GM12878 (cell line): ENCODE results near the gene ZG16B. TPM values are rescaled to one million over a fixed set of nuclear protein-coding genes. Genes with fewer than 3 reads are reported as not detected.

Experiments used
- ATAC-seq: fragments of 200-7000 bp; cut with Tn5 transposase; 3 replicates; pipeline ENCODE4 v1.9.1; 2020; ENCODE audit warnings: mild to moderate bottlenecking, moderate library complexity
- BruUV-seq: library from RNA; stranded (reverse); fragments of 400-500 nt; replicated peaks from 2 replicates; lab custom pipeline; 2021; lab: Mats Ljungman, UMichigan
- CTCF ChIA-PET: fragments of 300-600 bp; sonication (Branson Sonifier 250); formaldehyde crosslinking; extraction: SDS; loops from one replicate; lab custom pipeline; 2021; ENCODE audit warnings: inconsistent platforms; lab: Yijun Ruan, JAX
- POLR2A ChIA-PET: fragments of 350-600 bp; formaldehyde crosslinking; extraction: SDS; loops from one replicate; lab custom pipeline; 2021; ENCODE audit warnings: inconsistent platforms; lab: Charles Lee
- RAD21 ChIA-PET: fragments of 300-600 bp; sonication (Branson Sonifier 250); formaldehyde crosslinking; loops from one replicate; lab custom pipeline; 2023; ENCODE audit warnings: antibody characterized with exemption; ENCODE audit not compliant: unreplicated experiment; lab: Charles Lee
- SMC1A ChIA-PET: fragments of 300-600 bp; sonication (Branson Sonifier 250); formaldehyde crosslinking; loops from one replicate; lab custom pipeline; 2023; ENCODE audit not compliant: unreplicated experiment, uncharacterized antibody; lab: Charles Lee
- DNase-seq: peaks from one replicate; pipeline ENCODE4 v3.0.0-alpha.2; 2011; ENCODE audit warnings: low read depth, low spot score
- FAIRE-seq: peaks from 3 replicates; lab custom pipeline; 2011; peaks lifted over from hg19 to GRCh38; lab: Jason Lieb, UNC
- H2AFZ ChIP-seq: 2 replicates; pipeline ENCODE4 v1.6.0; 2011; ENCODE audit warnings: low read depth, low read length, control low read depth; ENCODE audit not compliant: control insufficient read depth
- H3K27ac ChIP-seq: 2 replicates; pipeline ENCODE4 v1.5.1; 2011; ENCODE audit warnings: control low read depth; ENCODE audit not compliant: control insufficient read depth, insufficient read depth
- H3K27me3 ChIP-seq, 2 experiments: replicated peaks in 1 of 2; 2 replicates each; pipeline versions ENCODE4 v1.6.0 to v1.6.1; 2011; ENCODE audit warnings: low read length in 1 of 2; ENCODE audit not compliant: control insufficient read depth in 2 of 2, insufficient read depth in 2 of 2
- H3K36me3 ChIP-seq, 2 experiments: 2 replicates each; pipeline ENCODE4 v1.5.1; 2011; ENCODE audit warnings: low read length in 1 of 2; ENCODE audit not compliant: control insufficient read depth in 2 of 2, insufficient read depth in 2 of 2
- H3K4me1 ChIP-seq: 2 replicates; pipeline ENCODE4 v1.6.1; 2011; ENCODE audit warnings: mild to moderate bottlenecking, low read length, moderate library complexity, mixed read lengths; ENCODE audit not compliant: control insufficient read depth, insufficient read depth
- H3K4me2 ChIP-seq: 2 replicates; pipeline ENCODE4 v1.6.0; 2011; ENCODE audit warnings: control low read depth; ENCODE audit not compliant: control insufficient read depth, insufficient read depth
- H3K4me3 ChIP-seq: fragments of 200-600 bp; sonication (generic); 2 replicates; pipeline ENCODE4 v1.5.1; 2016
- H3K79me2 ChIP-seq: 2 replicates; pipeline ENCODE4 v1.6.0; 2011; ENCODE audit warnings: low read length; ENCODE audit not compliant: control insufficient read depth, insufficient read depth
- H3K9ac ChIP-seq: 2 replicates; pipeline ENCODE4 v1.8.0; 2011; ENCODE audit warnings: low read length, control low read depth, mixed read lengths; ENCODE audit not compliant: control insufficient read depth, insufficient read depth
- H3K9me3 ChIP-seq: replicated peaks from 3 replicates; pipeline ENCODE4 v1.5.1; 2011; ENCODE audit warnings: mild to moderate bottlenecking, low read length; ENCODE audit not compliant: control insufficient read depth, insufficient read depth
- H4K20me1 ChIP-seq: 2 replicates; pipeline ENCODE4 v1.6.0; 2011; ENCODE audit not compliant: control insufficient read depth, insufficient read depth
- BMI1 ChIP-seq: fragments of 450-650 bp; IDR thresholded peaks from 2 replicates; pipeline ENCODE4 v1.6.1; 2016; ENCODE audit warnings: mild to moderate bottlenecking, moderate library complexity, borderline replicate concordance
- CBX3 ChIP-seq: fragments of 200-600 bp; sonication (generic); IDR thresholded peaks from 2 replicates; pipeline ENCODE4 v1.6.1; 2016; ENCODE audit warnings: low read depth, borderline replicate concordance
- CBX5 ChIP-seq: sonication (generic); IDR thresholded peaks from 2 replicates; pipeline ENCODE4 v1.6.1; 2016; ENCODE audit warnings: low read depth, moderate library complexity, mild to moderate bottlenecking, inconsistent platforms
- CEBPZ ChIP-seq: fragments of 150-350 bp; IDR thresholded peaks from 2 replicates; pipeline ENCODE4 v1.6.1; 2016; ENCODE audit warnings: low read depth, low read length
- CTCF ChIP-seq, 3 experiments: IDR thresholded peaks in 2 of 3; conservative IDR thresholded peaks in 1 of 3; 2 replicates each; pipeline ENCODE4 v1.5.1; 2011; ENCODE audit warnings: low read depth in 3 of 3, low read length in 3 of 3, mild to moderate bottlenecking in 3 of 3, control low read depth in 2 of 3, moderate library complexity in 2 of 3, inconsistent platforms in 1 of 3, mixed read lengths in 1 of 3; ENCODE audit not compliant: control insufficient read depth in 2 of 3, insufficient read depth in 1 of 3; ENCODE audit errors: extremely low read depth in 1 of 3
- FOXM1 ChIP-seq: IDR thresholded peaks from 2 replicates; pipeline ENCODE4 v1.6.1; 2012; ENCODE audit warnings: low read depth, mild to moderate bottlenecking, inconsistent platforms, low read length, moderate library complexity
- HDAC6 ChIP-seq: fragments of 200-600 bp; sonication (generic); IDR thresholded peaks from one replicate; pipeline ENCODE4 v1.8.0; 2017; ENCODE audit warnings: antibody characterized with exemption; ENCODE audit not compliant: unreplicated experiment
- IKZF2 ChIP-seq, 2 experiments: fragments of 450-650 bp; IDR thresholded peaks; 2 replicates each; pipeline ENCODE4 v1.6.1; 2017; ENCODE audit warnings: mild to moderate bottlenecking in 2 of 2, moderate library complexity in 2 of 2
- JUNB ChIP-seq: IDR thresholded peaks from 2 replicates; pipeline ENCODE4 v1.6.1; 2016; ENCODE audit warnings: antibody characterized with exemption, mild to moderate bottlenecking
- MLLT1 ChIP-seq: fragments of 450-650 bp; IDR thresholded peaks from 2 replicates; pipeline ENCODE4 v1.6.1; 2016; ENCODE audit warnings: mild to moderate bottlenecking
- MTA2 ChIP-seq: fragments of 450-650 bp; IDR thresholded peaks from 2 replicates; pipeline ENCODE4 v1.6.1; 2016; ENCODE audit warnings: low read depth, mild to moderate bottlenecking, moderate library complexity
- PAX8 ChIP-seq: fragments of 450-650 bp; IDR thresholded peaks from 2 replicates; pipeline ENCODE4 v1.6.1; 2017; ENCODE audit warnings: mild to moderate bottlenecking, moderate library complexity
- SPI1 ChIP-seq: IDR thresholded peaks from 2 replicates; pipeline ENCODE4 v1.6.1; 2011; ENCODE audit warnings: low read depth, mild to moderate bottlenecking, low read length, moderate library complexity, borderline replicate concordance; ENCODE audit not compliant: insufficient read depth
- TCF3 ChIP-seq: IDR thresholded peaks from 2 replicates; pipeline ENCODE4 v1.6.1; 2012; ENCODE audit warnings: low read depth, mild to moderate bottlenecking, low read length, borderline replicate concordance; ENCODE audit not compliant: insufficient read depth
- USF1 ChIP-seq: IDR thresholded peaks from 2 replicates; pipeline ENCODE4 v1.6.1; 2011; ENCODE audit warnings: borderline replicate concordance, low read depth, mild to moderate bottlenecking, moderate library complexity, mixed read lengths, low read length; ENCODE audit not compliant: insufficient read depth; ENCODE audit errors: extremely low read length
- WGBS: methylation state at CpG from one replicate; pipeline ENCODE4 v1.1.6; 2016; ENCODE audit warnings: low lambda C conversion rate; ENCODE audit not compliant: insufficient replicate concordance, insufficient coverage; ENCODE audit errors: missing lambda C conversion rate; 5-methylcytosine and 5-hydroxymethylcytosine counted together
- in situ Hi-C: fragments of 300-500 bp; cut with MboI; formaldehyde crosslinking; loops from 9 replicates; pipeline ENCODE4 v1.14.3; 2018; ENCODE audit warnings: mixed read lengths
- intact Hi-C: fragments of 100-400 bp; cut with micrococcal nuclease; formaldehyde crosslinking; loops from one replicate; pipeline ENCODE4 v1.14.2; 2022; ENCODE audit not compliant: unreplicated experiment
- polyA plus RNA-seq, 11 experiments: library from polyadenylated mRNA; depleted of rRNA in 4 of 11; unstranded in 6 of 11; stranded (reverse) in 5 of 11; fragments of >200 nt; fragmentation: Nextera tagmentation in 4 of 11; fragmentation: Illumina TruSeq in 1 of 11; extraction: Ambion mirVana in 4 of 11; extraction: Trizol in 1 of 11; gene quantifications; 1 replicate in 1 of 11; 2 replicates in 10 of 11; pipeline versions ENCODE4 v1.2.1 to v1.2.3, GENCODE V29; 2011 to 2016; ENCODE audit warnings: inconsistent platforms in 2 of 11, missing spikeins in 2 of 11, low read depth in 1 of 11
- total RNA-seq, 4 experiments: library from RNA; depleted of rRNA in 3 of 4; stranded (reverse); fragments of >200 nt in 3 of 4; fragmentation: Illumina TruSeq in 1 of 4; extraction: Trizol in 1 of 4; gene quantifications; 2 replicates each; pipeline versions ENCODE4 v1.2.1 to v1.2.3, GENCODE V29; 2013 to 2021

Gene ZG16B
- total and polyA plus RNA-seq, 10 of the 15 experiments (the other 5 are each of a cell fraction or from before 2014, with no cell fraction given) = 1.00 to 11.6 (median 5.8) TPM

- TF ChIP-seq IKZF2 (IDR thresholded peaks at IDR 0.05) (no peak), CBX5 (no peak), HDAC6 (no peak), MTA2 (no peak), JUNB (no peak), USF1 (no peak), BMI1 (no peak), CTCF (IDR thresholded peaks at IDR 0.05 in 2 of 3, conservative IDR thresholded peaks at IDR 0.05 in 1 of 3; ENCODE audit: control insufficient read depth in 2 of 3, extremely low read depth in 1 of 3, insufficient read depth in 1 of 3, low read depth in 3 of 3, low read length in 3 of 3) (no peak), TCF3 (no peak)
These were observed 13.4 kb downstream of the ZG16B start (continued) for GRCh38 chr16:2843526-2843925.

GRCh38 chr16:2845116-2845515, 15.0 kb downstream of the ZG16B start:
- Histone ChIP-seq H4K20me1 (no peaks in the 10 kb centered on the region), H3K9me3 (peaks cover 3% of the 10 kb centered on the region; the same call in 1 of the 3 replicates), H3K4me1 (peaks cover 9% of the 10 kb centered on the region; the same call in 1 of the 2 replicates), H3K36me3 (no peaks in the 10 kb centered on the region), H3K4me3 (no peak overlapping the region), H3K4me2 (no peak overlapping the region), H3K27me3 (peaks cover 0 to 2% of the 10 kb centered on the region in 2 experiments; a peak in 1 of 4 replicates), H3K9ac (no peak overlapping the region), H2AFZ (no peak overlapping the region), H3K79me2 (no peaks in the 10 kb centered on the region), H3K27ac (no peak overlapping the region)
- ChIA-PET POLR2A (no interaction called here), CTCF (interaction anchor here (0.9 to 2.6 kb wide), 2 partner anchors 23 to 89 kb away, joined by 3 to 13 read pairs; no protein-coding TSS in a partner anchor), SMC1A (interaction anchor here (1.3 to 1.8 kb wide), 2 partner anchors 9 to 23 kb away, joined by 4 to 7 read pairs; no protein-coding TSS in a partner anchor), RAD21 (no interaction called here)
- ATAC-seq (no peak), DNase-seq (no peak), FAIRE-seq (no peak)
- no TSS peak for BruUV-seq
- in situ Hi-C loops (no loop called here), intact Hi-C loops (no loop called here)
- 59% methylated on average over 5 of the region's 5 CpGs for WGBS
- no peak for TF ChIP-seq PAX8
- no peak for TF ChIP-seq SPI1
- TF ChIP-seq FOXM1 = no peak
- no peak for TF ChIP-seq MLLT1
- no peak for TF ChIP-seq HDAC6
- TF ChIP-seq CEBPZ = no peak
- no peak for TF ChIP-seq CBX3
